Measurements from ENCODE around the gene LPP.

The LPP gene

DNA sequence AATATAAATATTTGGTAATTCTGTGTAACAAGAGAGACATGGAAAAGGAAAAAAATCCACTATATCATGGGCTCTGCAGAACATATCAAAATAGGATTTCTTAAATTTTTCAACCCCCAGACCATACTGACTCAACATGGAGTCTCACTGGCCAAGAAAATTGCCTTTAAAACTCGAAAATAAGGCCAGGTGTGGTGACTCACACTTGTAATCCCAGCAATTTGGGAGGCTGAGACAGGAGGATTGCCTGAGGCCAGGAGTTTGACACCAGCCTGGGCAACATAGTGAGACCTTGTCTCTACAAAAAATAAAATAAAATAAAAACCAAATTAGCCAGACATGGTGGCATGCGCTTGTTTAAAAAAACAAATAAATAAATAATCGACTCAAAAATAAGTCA, 723.4 kb downstream of the LPP start:
- DNase-seq (ENCODE audit: low spot score): no peak

DNA sequence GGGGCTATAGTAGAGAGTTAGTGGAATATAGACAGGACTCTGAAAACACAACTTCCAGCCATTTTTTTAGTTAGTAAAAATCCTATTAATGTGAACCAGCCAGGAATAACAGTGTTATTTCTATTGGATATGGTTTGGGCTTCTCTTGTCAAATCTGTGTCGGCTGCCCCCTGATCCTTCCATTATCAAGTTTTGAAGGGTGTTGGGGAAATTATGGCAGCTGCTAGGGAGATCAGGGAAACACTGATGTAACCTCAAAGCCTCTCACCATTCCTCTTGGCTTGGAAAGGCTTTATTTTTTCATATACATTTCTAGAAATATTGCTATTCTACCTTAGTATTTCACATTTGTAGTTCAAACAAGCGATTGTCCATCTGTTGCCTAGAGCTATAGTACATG, 724.1 kb downstream of the LPP start:
- DNase-seq (ENCODE audit: low spot score): no peak

GRCh38 chr3:188881954-188882641, 728.1 kb downstream of the LPP start:
- peak; percentile 86 for DNase-seq (ENCODE audit: low spot score)

GRCh38 chr3:188884299-188885043, 730.5 kb downstream of the LPP start:
- DNase-seq (ENCODE audit: low spot score): no peak

GRCh38 chr3:188888321-188889053, 734.5 kb downstream of the LPP start:
- DNase-seq (ENCODE audit: low spot score): no peak

GRCh38 chr3:188889054-188889491, 735.1 kb downstream of the LPP start:
- no peak for DNase-seq (ENCODE audit: low spot score)

GRCh38 chr3:188890572-188891270, 736.8 kb downstream of the LPP start:
- no peak for DNase-seq (ENCODE audit: low spot score)

GRCh38 chr3:188899881-188900280, 745.9 kb downstream of the LPP start:
- no peak for DNase-seq (ENCODE audit: low spot score)

DNA sequence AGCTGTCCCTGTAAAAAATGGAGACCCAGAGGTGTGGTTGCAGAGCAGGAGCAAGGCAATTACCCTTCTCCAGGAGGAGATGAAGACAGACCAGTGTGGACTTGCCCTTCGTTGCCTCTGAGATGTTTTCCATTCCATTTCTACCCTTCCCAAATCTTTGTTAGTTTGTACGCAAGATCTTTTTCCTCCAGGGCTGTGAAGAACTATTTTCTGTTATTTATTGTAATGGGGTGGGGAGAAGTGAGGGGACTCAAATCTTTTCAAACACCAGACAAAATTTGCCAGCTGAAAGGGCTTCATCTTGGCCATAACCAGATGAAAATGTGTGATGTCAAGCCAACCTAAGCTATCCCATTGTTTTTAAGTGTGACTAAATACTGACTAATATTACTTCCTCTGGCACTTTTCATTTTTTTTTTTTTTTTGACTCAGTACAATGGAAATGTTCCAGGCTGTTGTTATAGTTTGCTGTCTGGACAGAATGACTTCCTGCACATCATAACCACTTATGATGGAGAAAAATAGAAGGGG, 746.5 kb downstream of the LPP start:
- peak; percentile 88 for DNase-seq (ENCODE audit: low spot score)

GRCh38 chr3:188901126-188901525, 747.2 kb downstream of the LPP start:
- no peak for DNase-seq (ENCODE audit: low spot score)

DNA sequence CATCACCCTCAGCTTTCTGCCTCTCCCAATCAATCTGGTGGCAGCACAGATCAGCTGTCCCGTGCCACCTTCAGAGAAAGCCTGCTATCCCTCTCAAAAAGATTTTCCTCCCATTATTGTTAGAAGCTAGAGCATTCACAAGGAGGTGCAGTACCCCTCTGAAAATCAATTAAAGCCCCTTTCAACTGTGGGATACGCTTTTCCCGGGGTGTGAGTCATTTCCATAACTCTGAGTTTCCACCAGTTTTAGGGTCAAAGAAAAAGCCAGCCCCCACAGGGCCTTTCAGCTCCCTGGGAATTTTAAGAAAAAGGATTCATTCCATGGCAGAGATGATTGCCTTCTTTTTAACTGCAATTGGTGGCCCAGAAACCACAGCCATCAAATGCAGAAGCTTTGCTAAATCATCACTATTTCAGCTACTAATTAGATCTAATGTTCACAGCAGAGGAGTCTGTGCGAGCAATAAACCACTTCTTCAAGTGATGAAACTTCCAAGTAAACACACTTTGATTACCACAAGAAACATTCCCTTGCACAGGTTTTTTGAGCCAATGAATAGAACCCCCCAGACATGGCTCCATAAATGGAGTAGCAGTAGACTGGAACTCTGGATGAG, 747.8 kb downstream of the LPP start:
- no peak for DNase-seq (ENCODE audit: low spot score)

- DNase-seq (ENCODE audit: low spot score): no peak
Observed at GRCh38 chr3:188904670-188905069, 750.7 kb downstream of the LPP start.

DNA sequence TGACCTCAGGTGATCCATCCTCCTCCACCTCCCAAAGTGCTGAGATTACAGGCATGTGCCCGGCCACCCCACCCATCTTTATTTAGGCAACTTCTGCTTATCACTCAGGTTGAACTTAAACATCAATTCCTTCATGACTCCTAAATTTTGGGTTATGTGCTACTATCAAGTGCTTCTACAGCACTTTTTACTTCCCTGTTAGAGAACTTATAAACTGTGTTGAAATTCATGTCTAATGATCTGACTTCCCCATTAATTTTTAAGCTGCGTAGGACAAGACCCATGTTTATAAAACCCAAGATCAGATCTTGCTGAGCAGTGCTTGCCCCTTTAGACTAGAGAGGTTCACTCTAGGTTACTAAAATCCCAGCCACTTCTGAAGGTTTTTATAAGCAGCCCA, 751.6 kb downstream of the LPP start:
- DNase-seq (ENCODE audit: low spot score): no peak

DNA sequence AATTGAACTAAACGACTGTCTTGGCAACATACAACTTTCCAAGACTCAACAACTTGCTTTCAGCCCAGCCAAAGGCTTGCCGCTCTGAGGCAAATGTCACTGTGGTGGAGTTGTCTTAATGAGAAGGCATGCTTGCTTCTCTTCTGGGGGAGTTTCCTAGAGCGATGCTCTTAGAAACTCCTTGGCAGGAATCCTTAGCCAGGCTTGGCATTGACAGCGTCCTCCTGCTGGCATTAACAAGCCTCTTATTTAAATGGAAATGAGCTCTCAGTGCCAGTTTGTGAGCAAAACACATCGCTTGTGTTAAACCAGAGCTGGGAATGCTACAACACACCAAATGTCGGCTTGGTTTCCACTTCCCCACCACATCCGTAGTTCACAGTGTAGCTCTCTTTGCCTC, 752.3 kb downstream of the LPP start:
- DNase-seq (ENCODE audit: low spot score): no peak

- DNase-seq (ENCODE audit: low spot score): no peak
Observed at GRCh38 chr3:188908002-188908850, 754.3 kb downstream of the LPP start.

- no peak for DNase-seq (ENCODE audit: low spot score)
Observed at GRCh38 chr3:188911026-188911850, 757.3 kb downstream of the LPP start.

DNA sequence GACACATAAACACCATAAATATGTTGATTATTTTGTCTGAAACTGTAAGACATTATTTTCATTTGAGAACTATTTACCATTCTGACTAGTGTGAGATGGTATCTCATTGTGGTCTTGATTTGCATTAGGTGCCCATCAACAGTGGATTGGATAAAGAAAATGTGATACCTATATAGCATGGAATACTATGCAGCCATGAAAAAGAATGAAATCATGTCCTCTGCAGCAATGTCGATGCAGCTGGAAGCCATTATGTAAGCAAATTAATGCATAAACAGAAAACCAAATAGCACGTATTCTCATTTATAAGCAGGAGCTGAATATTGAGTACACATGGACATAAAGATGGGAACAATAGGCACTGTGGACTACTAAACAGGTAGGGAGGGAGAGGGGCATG, 759.1 kb downstream of the LPP start:
- DNase-seq (ENCODE audit: low spot score): no peak

GRCh38 chr3:188914552-188914951, 760.6 kb downstream of the LPP start:
- DNase-seq (ENCODE audit: low spot score): no peak

DNA sequence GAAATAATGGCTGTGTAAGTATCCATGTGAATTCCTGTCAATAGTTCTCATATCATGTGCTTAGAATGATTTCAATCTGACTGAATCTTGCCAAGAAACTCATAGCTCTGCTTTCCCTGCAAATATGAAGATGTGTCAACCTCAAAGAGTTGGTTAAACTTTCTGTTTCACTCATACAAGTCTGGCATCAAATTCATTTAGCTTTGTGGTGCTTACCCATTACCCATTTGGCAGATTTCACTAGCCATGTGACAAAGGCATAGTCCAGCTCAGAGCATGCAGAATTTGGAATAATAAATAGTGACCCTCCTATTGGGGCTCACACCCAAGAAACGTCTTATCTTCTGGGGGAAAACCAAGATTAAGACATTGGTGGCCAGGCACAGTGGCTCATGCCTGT, 761.2 kb downstream of the LPP start:
- DNase-seq (ENCODE audit: low spot score): no peak

- DNase-seq (ENCODE audit: low spot score): no peak
Observed at GRCh38 chr3:188916934-188917401, 763.0 kb downstream of the LPP start.

Measured in COLO829 (cell line).